HPDE6-E6E7 (cell line): Measurements from ENCODE around the gene XKR8.
A peak's percentile ranks its signal among the peaks of the same experiment; 100 is the strongest.

ENCODE experiments used
- DNase-seq: peaks from one replicate; pipeline ENCODE4 v3.0.0; 2011; ENCODE audit warnings: missing footprints; ENCODE audit errors: extremely low spot score

XKR8 gene

GRCh38 chr1:27959792-27960603 is at the start of gene XKR8:
TSS of gene XKR8 (plus strand) at chr1:27959973. CDS start at chr1:27960070, 97 bp downstream.
- peak; percentile 84 for DNase-seq

- no peak for DNase-seq
Observed at GRCh38 chr1:27912429-27912828, 47.3 kb upstream of the XKR8 start.

GRCh38 chr1:27915082-27915575 is 44.6 kb upstream of the XKR8 start:
- DNase-seq, result no peak

- no peak for DNase-seq
Observed at GRCh38 chr1:27922272-27922671, 37.5 kb upstream of the XKR8 start.

GRCh38 chr1:27928216-27928954 is 31.4 kb upstream of the XKR8 start:
- no peak for DNase-seq

GRCh38 chr1:27931184-27931583 is 28.6 kb upstream of the XKR8 start:
- no peak for DNase-seq

GRCh38 chr1:27931759-27932158 is 28.0 kb upstream of the XKR8 start:
- no peak for DNase-seq

GRCh38 chr1:27934818-27935549 is 24.8 kb upstream of the XKR8 start, which contains the start of gene SMPDL3B:
TSS of gene SMPDL3B (plus strand) at chr1:27935000. CDS start at chr1:27935184, 184 bp downstream.
- DNase-seq, result peak; percentile 80

GRCh38 chr1:27935721-27936120 is 24.1 kb upstream of the XKR8 start:
- DNase-seq, result no peak

GRCh38 chr1:27936370-27936769 is 23.4 kb upstream of the XKR8 start:
- DNase-seq, result no peak

- no peak for DNase-seq
Observed at GRCh38 chr1:27937524-27937836, 22.3 kb upstream of the XKR8 start.

GRCh38 chr1:27938488-27938887 is 21.3 kb upstream of the XKR8 start:
- DNase-seq, result no peak

- no peak for DNase-seq
Observed at GRCh38 chr1:27940297-27940696, 19.5 kb upstream of the XKR8 start.

- DNase-seq, result no peak
Observed at GRCh38 chr1:27940870-27941560, 18.8 kb upstream of the XKR8 start.

- no peak for DNase-seq
Observed at GRCh38 chr1:27941671-27942540, 17.9 kb upstream of the XKR8 start.

GRCh38 chr1:27945020-27945419 is 14.8 kb upstream of the XKR8 start:
- no peak for DNase-seq

- no peak for DNase-seq
Observed at GRCh38 chr1:27949027-27949426, 10.7 kb upstream of the XKR8 start.

GRCh38 chr1:27951396-27951795 is 8.4 kb upstream of the XKR8 start:
- DNase-seq, result no peak

GRCh38 chr1:27952147-27952546 is 7.6 kb upstream of the XKR8 start:
- no peak for DNase-seq

GRCh38 chr1:27954186-27954585 is 5.6 kb upstream of the XKR8 start:
- no peak for DNase-seq

- no peak for DNase-seq
Observed at GRCh38 chr1:27955076-27955475, 4.7 kb upstream of the XKR8 start.
